Stimulated activated CD4-positive, alpha-beta T cell treated with anti-CD3 and anti-CD28 coated beads, Interleukin-12 subunit alpha, Interleukin-12 subunit beta, amount 100 ng/mL, for 4 hours (primary cell): ENCODE measurements around the gene PTCH2.

ENCODE experiments used
- DNase-seq: peaks from one replicate; pipeline ENCODE4 v3.0.0-alpha.2; 2020

The PTCH2 gene, protein sequence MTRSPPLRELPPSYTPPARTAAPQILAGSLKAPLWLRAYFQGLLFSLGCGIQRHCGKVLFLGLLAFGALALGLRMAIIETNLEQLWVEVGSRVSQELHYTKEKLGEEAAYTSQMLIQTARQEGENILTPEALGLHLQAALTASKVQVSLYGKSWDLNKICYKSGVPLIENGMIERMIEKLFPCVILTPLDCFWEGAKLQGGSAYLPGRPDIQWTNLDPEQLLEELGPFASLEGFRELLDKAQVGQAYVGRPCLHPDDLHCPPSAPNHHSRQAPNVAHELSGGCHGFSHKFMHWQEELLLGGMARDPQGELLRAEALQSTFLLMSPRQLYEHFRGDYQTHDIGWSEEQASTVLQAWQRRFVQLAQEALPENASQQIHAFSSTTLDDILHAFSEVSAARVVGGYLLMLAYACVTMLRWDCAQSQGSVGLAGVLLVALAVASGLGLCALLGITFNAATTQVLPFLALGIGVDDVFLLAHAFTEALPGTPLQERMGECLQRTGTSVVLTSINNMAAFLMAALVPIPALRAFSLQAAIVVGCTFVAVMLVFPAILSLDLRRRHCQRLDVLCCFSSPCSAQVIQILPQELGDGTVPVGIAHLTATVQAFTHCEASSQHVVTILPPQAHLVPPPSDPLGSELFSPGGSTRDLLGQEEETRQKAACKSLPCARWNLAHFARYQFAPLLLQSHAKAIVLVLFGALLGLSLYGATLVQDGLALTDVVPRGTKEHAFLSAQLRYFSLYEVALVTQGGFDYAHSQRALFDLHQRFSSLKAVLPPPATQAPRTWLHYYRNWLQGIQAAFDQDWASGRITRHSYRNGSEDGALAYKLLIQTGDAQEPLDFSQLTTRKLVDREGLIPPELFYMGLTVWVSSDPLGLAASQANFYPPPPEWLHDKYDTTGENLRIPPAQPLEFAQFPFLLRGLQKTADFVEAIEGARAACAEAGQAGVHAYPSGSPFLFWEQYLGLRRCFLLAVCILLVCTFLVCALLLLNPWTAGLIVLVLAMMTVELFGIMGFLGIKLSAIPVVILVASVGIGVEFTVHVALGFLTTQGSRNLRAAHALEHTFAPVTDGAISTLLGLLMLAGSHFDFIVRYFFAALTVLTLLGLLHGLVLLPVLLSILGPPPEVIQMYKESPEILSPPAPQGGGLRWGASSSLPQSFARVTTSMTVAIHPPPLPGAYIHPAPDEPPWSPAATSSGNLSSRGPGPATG

GRCh38 chr1:44842862-44843655, at the start of gene PTCH2:
PTCH2 (minus strand) TSS chr1:44843253; CDS start chr1:44842932, 321 bp downstream.
- DNase-seq, result no peak

DNA sequence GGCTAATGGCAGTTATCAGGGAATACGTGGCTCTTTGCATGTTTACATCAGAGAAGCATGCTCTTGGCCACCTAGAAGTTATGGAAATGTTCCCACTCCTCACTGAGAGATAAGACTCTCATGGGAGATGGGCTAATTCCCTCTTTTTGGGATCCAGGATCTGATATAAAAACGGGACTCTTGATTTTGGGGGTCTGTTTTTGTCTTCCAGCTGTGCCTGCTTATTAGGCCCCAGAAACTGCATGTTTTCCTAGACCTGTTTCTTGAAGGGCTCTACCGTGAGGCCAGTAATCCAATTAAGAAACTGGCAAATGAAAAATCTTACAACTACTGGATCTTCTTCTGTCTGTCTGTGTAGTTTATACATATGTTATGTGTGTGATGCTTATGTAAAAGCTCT, 47.0 kb upstream of the PTCH2 start:
- no peak for DNase-seq

DNA sequence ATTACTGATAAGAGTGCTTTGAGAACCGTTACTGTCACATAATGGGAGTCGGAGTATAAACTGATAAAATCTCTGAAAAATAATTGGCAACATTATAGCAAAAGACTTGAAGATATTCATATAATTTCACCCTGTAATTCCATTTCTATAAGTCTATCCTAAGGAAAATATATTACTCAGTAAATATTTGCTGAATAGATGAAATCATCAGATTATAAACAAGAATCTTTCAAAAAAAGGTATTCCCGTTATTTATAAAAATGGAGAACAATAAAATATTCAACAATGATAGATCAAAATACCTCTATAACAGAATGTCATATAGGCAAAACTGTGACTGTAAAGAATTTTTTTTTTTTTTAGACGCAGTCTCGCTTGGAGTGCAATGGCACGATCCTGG, 42.4 kb upstream of the PTCH2 start:
- no peak for DNase-seq

GRCh38 chr1:44884746-44885145, 41.7 kb upstream of the PTCH2 start:
- no peak for DNase-seq

DNA sequence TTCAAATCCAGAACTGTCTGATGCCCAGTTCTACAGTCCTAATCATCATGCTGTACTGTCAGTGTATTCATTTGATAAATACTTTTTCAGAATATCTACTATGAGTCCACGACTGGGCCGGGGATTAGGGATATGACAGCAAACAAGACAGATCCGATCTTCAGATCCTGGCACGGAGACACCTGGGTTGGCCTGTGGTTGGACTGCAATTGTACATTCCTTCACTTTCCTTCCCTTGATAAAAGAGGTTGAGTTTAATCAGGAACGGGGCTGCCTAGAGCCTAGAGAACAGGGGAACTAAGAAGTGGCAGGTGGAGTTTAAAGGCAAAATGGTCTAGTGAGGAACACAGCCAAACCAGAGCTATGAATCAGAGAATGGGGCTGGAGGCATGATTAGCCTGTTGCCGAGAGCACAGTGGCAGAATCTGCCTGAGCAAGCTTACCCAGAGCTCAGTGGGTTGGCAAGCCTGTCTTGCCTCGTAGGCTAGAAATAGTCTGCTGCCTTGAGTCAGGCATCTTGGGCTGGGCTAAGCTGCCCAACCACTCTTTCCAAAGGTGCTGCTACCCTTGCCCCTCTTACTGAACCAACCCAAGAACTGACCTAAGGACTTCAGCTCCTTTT, 38.1 kb upstream of the PTCH2 start:
- no peak for DNase-seq

- DNase-seq, result no peak
These were observed 31.1 kb upstream of the PTCH2 start for GRCh38 chr1:44874155-44874554.

DNA sequence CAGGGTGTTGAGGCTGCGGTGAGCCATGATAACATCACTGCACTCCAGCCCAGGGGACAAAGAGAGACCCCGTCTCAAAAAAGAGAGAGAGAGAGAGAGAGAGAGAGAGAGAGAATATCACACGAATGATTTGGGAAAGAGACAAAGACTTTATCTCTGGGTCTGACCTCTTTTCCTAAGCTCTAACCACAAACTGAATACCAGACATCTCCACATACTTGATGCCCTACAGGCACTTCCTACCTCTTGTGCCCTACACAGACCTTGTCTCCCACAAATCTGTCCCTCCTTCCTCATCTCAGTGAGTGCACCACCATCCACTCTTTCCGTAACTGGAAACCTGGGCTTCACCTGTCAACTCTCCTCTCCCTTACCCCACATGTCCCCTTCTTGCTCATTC, 27.0 kb upstream of the PTCH2 start:
- no peak for DNase-seq

DNA sequence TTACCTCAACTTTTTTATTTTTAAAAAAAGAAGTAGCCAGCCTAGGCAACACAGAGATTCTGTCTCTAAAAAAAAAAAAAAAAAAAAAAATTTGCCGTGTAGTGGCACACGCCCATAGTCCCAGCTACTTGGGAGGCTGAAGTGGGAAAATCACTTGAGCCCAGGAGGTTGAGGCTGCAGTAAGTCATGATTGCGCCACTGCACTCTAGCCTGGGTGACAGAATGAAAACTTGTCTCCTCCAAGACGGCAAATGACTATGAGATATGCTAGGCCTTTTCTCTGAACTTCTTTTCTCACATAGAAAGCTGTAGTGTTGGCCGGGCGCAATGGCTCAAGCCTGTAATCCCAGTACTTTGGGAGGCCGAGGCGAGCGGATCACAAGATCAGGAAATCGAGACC, 24.7 kb upstream of the PTCH2 start:
- DNase-seq, result no peak

- no peak for DNase-seq
These were observed 19.9 kb upstream of the PTCH2 start for GRCh38 chr1:44862829-44863401.

DNA sequence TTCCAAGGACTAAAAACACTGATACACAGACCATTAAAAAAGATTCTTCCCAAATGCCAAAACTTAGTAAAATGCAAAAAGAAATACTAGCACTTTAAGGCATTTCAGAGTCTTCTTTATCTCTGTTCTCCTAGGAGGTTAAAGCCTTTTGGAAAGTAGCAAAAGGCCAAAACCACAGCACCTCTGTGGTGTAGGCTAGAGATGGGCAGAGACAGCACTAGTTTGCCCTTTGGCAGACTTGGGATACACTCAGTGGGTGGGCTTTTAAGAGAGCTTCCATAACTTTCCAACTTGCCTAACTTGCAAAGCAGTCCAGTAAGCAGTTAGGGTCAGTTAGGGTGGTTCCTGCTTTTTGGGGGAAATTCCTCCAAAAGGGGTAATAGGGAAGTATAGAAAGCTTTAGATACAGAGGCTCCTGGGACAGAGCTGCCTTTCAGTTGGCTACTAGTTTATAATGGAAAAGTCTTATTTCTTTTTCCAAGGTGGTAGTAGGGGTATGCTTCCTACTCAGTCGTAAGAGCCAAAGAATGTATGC, 17.9 kb upstream of the PTCH2 start:
- DNase-seq, result no peak

- no peak for DNase-seq
These were observed 17.3 kb upstream of the PTCH2 start for GRCh38 chr1:44860331-44860730.

- DNase-seq, result no peak
These were observed 14.4 kb upstream of the PTCH2 start for GRCh38 chr1:44857446-44857845.

GRCh38 chr1:44855742-44856141, 12.7 kb upstream of the PTCH2 start:
- no peak for DNase-seq

DNA sequence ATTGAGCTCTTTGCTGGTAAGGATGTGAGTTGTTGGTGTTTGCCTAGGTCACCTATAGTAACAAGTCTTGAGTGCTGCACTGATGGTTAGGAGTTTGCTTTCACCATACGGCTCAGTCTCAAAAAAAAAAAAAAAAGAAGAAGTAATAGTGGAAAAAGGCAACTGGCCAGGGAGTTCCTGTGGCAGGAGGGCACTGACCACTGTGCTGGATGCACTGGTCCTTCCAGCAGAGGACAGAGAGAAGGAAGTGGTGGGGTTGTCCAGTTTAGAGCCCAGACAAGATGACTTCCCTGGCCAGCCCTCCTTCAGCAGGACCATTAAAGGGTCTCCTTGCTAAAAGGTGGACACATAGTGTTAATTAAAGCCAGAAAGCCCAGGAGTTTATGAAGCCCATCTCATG, 11.9 kb upstream of the PTCH2 start:
- DNase-seq, result no peak

GRCh38 chr1:44853201-44853600, 10.1 kb upstream of the PTCH2 start:
- DNase-seq, result no peak

- no peak for DNase-seq
These were observed 8.3 kb upstream of the PTCH2 start for GRCh38 chr1:44851308-44851707.

DNA sequence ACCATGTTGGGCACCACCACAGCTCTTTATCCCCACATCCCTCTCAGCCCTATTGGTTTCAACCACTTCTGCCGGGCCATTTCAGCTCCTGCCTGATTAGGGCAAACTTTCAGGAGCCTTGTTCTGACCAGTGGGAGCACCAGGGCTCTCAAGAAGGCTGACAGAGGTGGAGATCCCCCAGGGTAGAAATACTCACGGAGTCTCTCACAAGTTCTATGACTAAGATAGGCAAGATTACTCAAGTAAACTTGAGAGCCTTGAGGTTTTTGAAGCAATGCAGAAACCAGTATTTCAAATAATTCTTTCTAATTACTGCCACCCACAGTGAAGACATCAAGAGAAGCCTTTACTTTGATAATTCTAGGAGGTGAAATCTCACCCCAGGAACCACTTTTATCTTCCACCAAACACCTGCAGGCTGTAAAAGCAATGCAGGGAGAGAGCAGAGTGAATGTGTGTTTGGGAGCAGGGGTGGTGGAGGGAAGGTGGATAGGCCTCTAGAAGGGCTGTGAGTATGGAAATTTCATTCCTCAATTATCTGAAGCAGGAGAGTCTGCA, 6.6 kb upstream of the PTCH2 start:
- DNase-seq, result no peak

- no peak for DNase-seq
These were observed 5.6 kb upstream of the PTCH2 start for GRCh38 chr1:44848456-44849181.

DNA sequence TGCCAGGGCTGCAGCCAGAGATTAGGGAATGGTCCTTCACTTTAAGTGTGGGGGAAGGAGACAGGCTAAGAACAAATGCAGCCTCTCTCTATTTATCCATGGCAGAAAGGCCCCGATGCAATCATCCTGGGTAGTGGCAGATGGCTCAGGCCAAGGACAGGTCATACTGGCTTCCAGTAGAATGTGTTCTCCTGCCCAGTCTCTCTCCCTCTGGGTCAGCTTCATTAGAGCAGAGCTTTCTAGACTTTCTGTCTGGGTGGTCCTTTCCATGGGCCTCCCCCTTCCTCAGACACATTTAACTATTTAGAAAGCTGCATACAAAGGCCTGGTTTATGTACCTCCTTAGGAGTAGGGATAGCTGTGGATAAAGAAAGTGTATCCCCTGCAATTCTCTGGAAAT, 4.8 kb upstream of the PTCH2 start:
- no peak for DNase-seq

DNA sequence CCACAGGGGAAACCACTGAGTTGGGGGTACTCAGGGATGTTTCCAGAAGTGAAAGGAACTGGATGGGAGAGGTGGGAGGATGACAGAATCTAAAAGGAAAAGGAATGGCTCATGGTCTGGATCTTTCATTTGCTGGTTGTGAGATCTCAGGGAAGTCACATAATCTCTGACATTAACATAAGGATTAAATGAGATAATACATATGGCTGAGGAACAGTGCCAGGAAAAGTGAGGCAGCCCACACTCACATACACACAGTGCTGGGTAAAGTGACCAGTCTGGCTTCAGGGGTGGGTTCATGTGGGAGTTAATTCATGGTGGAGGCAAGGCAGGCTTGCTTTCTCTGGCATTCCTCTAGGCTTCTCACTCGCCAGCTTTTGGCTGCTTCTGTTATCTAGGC, 3.9 kb upstream of the PTCH2 start:
- no peak for DNase-seq
